AG08396 (cell line): ENCODE data around the gene RBFA.

Experiments
- DNase-seq: peaks from one replicate; pipeline ENCODE4 v3.0.0; 2012; ENCODE audit warnings: low spot score, mixed read lengths

Gene RBFA

DNA sequence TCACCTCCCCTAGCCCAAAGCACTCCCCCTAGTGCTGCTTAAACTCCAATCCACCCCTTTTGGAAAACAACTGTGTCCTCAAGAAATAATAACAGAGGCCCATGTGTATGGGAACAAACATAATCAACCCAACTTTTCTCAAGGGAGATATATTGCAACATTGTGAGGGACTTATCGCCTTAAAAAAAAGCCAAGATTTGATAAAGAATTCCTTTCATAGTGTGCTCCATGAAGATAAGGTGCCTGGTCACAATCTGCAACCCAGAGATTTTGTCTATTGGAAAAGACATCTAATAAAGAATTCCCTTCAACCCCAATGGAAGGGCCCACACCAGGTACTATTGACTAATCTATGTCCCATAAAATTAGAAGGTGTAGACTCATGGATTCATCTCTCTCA, 4.5 kb upstream of the RBFA start:
- DNase-seq, result no peak

DNA sequence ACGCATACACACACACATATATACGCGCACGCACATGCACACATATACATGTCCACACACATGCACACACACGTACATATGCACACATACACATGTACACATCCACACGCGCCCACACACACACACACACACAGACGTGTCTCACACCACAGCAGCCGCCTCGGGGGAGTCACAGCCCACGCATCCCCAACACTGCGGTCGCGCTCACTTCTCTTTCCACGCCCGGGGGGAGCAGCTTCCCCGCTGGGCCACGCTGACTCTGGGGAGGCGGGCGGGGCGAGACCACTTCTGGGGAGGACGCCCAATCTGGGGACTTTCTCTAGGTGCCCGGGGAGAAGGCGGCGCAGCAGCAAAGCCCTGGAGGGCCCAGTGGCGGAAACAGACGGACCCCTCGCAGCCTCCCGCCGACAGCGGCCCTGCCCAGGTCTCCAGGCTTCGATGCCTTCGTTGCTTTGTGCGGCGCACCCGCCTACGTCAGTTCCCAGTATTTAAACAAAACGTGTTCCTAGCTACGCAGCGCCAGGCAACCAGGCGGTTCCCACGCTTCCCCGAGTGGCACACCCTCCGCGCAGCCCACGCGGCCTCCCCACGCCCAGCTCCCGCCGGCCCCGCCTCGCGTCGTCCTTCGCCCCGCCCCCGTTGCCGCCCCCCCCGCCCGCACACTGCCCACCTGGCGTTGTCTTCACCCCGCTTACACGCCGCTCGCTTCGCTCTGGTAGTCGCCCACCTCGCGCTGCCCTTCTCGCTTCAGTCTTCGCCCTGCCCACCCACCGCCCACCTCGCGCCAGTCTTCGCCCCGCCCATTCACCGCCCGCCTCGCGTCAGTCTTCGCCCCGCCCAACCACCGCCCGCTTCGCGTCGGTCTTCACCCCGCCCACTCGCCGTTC, 810 bp upstream of the RBFA start:
- DNase-seq, result no peak

DNA sequence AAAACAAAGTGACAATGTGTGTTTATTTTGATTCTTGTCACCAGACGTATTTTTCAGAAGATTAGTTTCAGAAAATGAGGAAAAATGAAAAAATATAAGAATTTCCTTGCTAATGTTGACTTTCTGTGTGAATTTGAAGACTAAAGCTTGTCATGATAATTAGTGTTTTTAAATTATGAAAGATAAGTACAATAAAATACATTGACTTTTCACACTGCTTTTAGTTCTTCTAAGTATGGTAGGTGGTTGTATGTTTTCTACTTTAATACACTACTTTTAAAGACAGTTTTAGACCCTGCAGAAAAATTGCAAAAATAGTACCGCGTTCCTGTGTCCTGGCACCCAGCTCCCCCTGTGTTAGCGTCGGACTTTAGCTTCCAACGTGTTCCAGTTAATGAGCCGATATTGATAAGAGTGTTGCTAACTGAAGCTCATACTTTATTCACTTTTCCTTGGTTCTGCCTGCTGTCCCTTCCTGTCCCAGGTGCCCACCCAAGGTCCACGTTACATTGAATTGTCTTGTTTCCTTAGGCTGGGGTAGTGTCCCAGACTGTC, 695 bp downstream of the RBFA start:
- DNase-seq, result no peak

DNA sequence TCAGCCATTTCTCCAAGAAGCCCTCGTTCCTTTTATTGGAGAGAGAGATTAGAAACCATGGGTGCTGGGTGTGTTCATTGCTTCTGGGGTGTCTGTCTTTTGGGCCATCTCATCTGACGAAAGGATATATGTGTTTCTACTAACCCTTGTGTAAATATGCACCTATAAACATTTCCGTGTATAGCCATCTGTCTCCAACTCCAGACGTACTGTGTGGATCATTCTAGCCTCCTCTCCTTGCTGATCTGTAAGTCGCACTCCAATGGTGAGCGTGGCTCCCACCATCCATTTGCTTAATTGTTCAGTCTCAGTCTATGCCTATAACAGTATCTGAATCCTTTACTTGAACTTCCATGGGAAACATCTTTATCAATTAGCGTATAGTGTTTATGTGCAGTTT, 1.8 kb downstream of the RBFA start:
- no peak for DNase-seq

DNA sequence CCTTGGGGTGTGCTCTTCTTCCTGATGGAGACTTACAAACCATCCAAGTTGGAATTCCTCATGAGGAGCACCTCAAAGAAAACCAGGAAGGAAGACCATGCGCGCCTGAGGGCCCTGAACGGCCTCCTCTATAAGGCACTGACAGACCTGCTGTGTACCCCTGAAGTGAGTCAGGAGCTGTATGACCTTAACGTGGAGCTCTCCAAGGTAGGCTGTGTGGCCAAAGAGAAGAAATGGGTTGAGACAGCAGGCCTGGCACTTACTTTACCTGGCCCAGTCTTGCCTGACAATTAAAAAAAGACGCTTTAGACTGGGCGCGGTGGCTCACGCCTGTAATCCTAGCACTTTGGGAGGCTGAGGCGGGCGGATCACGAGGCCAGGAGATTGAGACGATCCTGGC, 3.1 kb downstream of the RBFA start:
- DNase-seq, result no peak

DNA sequence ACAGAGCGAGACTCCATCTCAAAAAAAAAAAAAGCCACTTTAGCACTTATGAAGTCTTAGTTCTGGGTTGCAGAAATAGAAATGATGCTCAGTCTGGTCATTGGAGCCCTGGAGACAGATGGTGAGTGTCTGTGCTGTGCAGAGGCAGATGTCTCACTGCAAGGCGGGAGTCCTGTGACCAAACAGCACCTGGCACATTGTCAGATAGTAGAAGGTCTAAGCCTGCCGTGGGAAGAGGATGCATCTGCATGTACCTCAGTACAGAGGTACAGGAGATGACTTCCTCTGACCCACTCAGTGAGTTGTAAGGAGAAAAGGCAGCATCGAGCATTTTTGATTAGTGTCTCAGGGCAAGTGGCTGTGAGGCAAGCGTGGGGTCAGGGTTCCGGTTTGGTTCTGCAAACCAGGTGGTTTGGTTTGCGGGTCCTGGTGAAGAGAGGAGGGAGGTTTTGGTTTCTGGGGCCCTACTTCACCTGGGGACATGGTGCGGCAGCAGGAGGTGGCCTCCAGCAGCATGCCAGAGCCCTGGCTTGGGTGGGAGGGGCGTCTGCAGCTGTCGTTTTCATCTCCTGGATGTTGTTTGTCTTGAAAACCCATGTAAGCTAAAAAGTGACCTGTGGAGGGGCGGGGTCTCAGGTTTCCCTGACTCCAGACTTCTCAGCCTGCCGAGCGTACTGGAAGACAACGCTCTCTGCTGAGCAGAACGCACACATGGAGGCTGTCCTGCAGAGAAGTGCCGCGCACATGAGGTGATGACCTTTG, 3.8 kb downstream of the RBFA start:
- DNase-seq, result no peak

DNA sequence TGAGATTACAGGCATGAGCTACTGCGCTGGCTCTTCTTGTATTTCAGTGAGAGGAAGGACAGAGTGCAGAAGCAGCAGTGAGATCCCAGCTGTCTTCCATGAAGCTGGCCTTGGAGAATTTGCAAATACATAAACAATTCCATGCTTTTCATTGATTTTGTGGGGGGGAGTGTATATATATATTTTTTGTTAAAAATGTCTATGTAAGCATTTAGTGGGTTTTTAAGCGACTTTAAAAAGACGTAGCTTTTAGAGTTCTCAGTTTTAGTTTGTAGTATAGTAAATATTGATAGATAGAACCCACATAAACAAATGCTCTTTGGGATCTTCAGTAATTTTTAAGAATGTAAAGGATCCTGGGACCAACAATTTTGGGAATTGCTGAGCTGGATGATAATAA, 6.3 kb downstream of the RBFA start:
- no peak for DNase-seq

DNA sequence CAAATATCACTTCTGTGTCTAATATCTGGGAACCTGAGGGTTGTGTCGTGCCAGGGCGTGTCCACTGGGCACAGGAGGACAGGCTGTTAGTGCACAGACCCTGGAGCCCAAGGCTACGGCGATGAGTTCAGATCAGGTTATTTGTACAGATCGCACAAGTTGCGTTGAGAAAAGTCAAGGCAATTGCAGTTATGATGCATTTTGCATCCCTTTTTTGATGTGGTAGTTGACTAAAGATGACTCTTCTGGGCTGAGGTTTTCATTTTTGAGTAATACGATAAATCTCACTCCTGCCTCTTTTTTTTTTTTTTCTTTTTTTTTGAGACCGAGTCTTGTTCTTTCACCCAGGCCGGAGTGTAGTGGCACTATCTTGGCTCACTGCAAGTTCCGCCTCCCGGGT, 7.2 kb downstream of the RBFA start:
- no peak for DNase-seq

DNA sequence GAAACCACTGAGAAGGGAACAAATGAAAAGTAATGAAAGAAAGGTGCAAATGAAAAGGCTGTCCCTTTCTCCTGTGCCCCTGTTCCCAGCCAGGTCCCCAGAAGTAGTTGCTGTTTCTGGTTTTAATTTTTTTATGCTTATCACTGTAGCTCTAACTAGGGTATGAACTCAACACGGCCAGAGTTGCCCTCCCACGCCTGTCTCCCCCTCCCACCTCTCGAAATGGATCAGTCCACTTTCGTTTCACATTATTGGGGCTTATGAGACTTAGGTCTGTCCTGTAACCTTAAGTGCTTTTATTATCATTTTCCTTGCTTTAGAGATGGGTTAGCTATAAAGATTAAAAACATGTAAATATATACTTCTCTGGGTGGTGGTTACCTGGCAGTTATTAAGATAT, 8.6 kb downstream of the RBFA start:
- no peak for DNase-seq

DNA sequence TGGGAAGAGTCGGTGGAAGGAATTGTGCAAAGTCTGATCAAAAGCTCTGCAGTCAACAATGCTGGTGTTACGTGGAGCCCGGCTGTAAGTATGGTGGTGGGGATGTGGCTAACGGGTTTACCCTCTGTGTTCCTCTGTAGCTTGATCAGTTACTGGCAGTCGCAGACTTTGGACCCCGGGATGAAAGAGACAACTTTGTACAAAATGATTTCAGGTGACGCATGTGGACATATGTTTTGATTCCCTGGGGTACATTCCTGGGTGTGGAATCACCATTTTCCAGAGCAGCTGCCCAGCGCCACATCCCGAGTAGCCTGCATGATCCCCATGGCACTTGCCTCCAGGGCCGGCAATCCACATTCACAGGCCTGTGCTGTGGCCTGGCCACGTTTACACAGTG, 9.8 kb downstream of the RBFA start:
- DNase-seq, result no peak

DNA sequence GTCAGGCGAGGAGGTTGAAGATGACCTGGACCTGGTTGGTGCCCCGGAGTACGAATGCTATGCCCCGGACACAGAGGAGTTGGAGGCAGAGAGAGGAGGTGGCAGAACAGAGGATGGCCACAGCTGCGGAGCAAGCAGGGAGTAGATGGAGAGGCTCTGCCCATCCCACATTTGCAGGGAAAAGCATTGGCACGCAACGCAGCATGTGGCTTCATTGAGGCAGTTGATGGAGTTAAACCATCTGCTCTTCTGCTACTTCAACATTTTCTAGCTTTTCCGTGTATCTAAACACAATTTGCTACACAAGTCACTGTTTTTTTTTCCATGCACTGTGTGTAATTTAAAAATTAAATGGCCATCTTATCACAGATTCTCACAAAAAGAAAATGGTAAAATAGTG, 11.8 kb downstream of the RBFA start:
- no peak for DNase-seq

DNA sequence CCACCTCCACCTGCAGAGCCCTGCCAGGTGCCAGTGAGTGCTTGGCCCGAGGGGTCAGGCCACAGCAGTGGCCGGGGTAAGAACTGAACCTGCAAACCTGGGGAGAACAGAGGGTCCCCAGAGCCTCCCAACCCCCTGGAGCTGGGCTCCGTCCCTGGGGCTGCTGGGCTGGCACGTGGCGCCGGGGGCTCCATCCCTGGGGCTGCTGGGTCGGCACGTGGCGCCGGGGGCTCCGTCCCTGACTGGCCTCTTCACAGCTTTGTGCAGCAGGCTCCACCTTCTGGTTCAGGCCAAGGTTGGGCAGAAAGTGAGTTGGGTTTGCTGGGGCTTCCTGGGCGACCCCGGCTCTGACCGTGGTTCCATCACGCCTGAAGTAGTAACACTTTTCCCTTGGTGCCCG, 12.2 kb downstream of the RBFA start:
- DNase-seq, result no peak

DNA sequence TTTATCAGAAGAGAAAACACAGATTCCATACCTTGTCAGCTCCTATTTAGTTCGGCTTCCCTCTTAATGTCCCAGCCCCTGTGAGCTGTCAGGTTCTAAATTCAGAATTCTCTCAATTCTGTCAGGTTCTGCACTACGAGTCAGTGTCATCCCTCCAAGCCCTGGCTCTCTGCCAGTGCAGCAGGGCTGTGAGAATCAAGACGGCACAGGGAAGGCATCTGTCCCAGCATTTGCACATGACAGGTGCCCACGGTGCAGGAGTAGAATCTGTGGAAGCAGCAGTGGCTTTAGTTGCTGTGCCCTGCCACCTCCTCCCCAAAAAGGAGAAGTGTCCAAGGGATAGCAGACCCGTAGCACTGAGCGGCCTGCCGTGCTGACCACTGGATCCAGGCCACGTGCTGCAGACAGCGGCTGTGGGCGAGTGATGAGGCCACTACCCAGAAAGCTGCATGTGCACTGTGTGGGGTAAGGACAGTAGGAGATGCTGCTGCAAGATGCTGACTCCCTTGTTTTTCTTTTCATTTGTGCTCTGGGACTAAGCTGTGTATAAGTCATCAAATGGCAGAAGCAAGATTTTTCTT, 12.8 kb downstream of the RBFA start:
- DNase-seq, result no peak

DNA sequence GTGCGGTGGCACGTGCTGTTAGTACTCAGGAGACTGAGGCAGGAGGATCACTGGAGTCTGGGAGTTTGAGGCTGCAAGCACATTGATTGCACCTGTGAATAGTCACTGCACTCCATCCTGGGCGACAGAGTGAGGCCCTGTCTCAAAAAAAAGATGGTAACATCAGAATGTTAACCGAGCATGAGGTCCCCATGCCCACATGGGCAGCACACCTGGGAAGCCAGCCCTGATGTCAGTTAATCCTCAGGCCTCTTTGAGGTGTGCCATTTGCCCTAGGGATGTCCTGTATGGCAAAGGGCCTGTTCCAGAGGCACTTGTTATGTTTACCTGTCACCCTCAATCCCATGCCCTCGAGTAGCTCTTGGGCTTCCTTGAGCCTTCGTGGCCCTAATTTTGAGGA, 16.6 kb downstream of the RBFA start:
- DNase-seq, result no peak

DNA sequence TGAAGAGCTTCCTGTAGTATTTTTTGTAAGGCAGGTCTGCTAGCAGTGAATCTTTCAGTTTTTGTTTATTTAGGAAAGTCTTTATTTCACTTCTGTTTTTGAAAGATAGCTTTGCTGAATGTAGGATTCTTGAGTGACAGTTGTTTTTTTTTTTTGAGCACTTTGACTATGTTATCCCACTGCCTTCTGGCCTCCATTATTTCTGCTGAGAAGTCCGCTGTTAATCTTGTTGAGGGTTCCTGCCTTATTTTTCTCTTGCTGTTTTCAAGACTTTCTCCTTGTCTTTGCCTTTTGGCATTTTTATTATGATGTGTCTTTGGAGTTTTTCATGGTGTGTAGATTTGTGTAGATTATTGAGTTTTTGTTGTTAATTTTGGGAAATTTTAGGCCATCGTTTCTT, 21.9 kb downstream of the RBFA start:
- no peak for DNase-seq

DNA sequence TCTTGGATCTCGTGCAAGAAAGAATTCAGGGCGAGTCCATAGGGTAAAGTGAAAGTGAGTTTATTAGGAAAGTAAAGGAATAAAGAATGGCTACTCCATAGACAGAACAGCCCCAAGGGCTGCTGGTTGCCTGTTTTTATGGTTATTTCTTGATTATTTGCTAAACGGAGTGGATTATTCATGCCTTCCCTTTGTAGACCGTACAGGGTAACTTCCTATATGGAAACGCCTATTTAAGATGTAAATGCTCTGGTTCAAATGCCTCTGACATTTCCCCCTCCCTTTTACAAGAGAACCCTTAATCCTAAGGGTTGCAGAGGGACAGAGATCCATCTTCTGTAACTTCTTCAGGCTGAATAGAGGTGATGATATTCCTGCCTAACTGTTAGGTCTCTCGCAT, 25.7 kb downstream of the RBFA start:
- no peak for DNase-seq

DNA sequence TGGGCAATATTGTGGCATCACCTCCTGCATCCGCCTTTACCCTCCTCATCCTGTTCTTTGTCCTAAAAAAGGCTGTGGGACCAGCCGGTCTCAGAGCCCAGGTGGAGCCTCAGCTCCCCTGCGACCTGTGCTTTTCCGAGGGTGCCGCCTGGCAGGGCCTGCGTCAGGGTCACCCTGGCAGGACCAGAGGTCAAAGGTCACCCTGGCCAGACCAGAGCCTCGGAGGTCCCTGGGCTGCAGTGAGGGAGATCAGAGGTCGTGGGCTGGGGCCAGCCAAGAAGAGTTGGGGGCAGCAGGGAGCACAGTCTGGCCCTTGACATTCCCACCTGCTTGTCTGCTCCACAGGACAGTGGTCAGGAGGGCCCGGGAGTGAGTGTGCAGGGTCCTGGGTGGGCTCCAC, 31.5 kb downstream of the RBFA start:
- no peak for DNase-seq

DNA sequence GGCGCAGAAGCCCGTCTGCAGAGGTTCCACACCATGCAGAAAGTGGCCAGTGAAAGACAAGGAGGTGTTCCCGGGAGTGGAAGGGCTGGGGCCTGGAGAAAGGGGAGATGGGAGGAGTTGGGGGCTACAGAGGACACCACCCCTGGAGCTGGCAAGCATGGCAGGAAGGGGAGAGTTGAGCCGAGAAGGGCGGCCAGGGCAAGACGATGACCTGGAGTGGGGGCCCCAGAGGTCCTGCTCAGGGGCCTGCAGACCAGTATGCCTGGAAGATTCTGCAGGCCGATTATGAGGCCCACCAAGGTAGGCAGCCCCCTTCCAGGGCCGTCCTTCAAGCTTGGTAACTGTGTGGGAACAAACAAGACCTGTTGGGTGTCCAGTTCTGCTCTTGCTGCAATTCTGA, 33.1 kb downstream of the RBFA start:
- DNase-seq, result no peak

DNA sequence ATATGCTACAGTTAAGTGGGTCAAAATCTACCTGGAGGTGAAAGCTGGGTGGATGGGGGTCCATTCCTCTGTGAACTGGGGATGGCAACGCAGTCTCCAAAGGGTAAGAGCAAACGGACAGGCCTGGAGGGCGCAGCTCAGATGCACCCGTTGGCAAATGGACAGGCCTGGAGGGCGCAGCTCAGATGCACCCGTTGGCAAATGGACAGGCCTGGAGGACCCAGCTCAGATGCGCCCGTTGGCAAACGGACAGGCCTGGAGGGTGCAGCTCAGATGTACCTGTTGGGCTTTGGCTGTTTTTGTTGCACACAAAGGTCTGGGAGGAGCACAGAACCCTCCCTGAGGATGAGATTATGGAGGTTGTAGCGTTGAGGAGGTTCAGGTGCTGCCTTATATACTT, 33.7 kb downstream of the RBFA start:
- DNase-seq, result no peak

DNA sequence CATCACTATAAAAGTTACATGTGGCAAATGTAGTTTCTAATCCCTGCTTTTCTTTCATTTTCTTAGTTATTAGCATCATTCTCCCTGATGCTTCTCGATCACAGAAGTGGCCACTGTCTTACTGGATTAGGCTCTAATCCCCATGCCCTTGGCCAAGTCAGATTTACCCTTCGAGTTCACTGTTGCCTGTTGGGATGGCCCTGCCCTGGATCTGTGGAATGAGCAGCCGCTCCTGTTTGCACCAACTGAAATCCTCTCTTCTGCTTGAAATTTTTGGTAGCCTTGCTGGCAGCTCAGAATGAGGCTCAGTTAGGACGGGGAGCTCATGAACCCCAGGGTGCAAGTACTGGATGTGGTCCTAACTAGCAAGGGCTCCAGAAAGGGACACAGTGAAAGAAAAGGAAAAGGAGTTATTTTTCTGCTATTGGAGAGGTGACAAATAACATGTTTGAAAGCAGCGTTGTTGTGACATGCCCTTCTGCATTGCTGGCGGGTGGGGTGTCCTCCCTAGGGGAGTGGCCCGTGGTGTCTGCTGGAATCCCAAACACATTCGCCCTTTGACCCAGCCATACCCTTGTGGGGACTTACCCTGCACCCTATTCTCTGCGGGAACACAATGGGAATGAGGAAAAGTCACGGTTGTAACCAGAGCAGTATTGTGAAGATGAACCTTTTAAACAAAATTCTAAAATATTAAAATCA, 34.5 kb downstream of the RBFA start:
- DNase-seq, result no peak

DNA sequence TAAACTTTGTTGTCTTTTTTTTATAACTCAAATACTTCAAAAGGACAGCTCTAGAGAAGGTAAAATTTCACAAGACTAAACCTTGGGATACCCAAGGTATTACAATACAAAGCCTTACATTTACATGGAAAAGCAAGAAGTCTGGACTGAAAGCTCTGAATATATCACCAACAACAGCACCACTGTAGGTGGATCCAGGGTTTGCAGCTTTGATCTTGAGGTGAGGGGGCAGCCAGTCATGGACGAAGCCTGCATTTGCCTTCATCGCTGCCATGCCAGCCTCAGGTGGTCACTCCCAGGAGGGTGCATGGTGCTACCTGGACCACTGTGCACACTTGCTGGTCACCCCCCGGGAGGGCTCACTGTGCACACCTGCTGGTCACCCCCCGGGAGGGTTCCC, 36.6 kb downstream of the RBFA start:
- no peak for DNase-seq

DNA sequence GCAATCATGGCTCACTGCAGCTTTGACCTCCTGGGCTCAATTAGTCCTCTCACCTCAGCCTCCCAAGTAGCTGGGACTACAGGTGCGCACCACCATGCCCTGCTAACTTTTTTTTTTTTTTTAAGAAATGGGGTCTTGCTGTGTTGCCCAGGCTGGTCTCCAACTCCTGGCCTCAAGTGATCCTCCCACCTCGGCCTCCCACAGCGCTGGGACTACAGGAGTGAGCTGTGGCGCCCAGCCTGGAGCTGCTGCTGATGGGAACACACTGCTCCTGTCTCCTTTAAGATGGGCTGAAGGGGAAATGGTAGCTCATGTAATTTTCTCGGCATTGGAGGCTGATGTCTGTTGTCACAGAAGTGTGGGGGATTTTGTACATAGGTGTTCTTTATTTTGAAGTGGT, 39.9 kb downstream of the RBFA start:
- no peak for DNase-seq
